Epithelial cell of esophagus (primary cell): Measurements from ENCODE around the gene CCDC159.
A peak's percentile ranks its signal among the peaks of the same experiment; 100 is the strongest.
"Not testable (repeated sequence)": the region's sequence is repeated elsewhere in the genome, so short reads cannot be mapped to it uniquely, and the experiment has no call there.

Experiments used
- DNase-seq: peaks from one replicate; pipeline ENCODE4 v3.0.0; 2010; ENCODE audit warnings: low read depth
- H3K4me3 ChIP-seq: 2 replicates; pipeline ENCODE4 v1.5.1; 2011; ENCODE audit warnings: mild to moderate bottlenecking, low read length, control low read depth
- TF ChIP-seq, protein P1 (sequence below): IDR thresholded peaks from 2 replicates; pipeline ENCODE4 v1.5.1; 2011; ENCODE audit warnings: low read depth, mild to moderate bottlenecking, low read length, control low read depth, inconsistent platforms; ENCODE audit not compliant: insufficient read depth; ENCODE audit errors: missing control alignments

Gene CCDC159

GRCh38 chr19:11377756-11378155, 31.4 kb downstream of the CCDC159 start:
- TF ChIP-seq, protein P1, sequence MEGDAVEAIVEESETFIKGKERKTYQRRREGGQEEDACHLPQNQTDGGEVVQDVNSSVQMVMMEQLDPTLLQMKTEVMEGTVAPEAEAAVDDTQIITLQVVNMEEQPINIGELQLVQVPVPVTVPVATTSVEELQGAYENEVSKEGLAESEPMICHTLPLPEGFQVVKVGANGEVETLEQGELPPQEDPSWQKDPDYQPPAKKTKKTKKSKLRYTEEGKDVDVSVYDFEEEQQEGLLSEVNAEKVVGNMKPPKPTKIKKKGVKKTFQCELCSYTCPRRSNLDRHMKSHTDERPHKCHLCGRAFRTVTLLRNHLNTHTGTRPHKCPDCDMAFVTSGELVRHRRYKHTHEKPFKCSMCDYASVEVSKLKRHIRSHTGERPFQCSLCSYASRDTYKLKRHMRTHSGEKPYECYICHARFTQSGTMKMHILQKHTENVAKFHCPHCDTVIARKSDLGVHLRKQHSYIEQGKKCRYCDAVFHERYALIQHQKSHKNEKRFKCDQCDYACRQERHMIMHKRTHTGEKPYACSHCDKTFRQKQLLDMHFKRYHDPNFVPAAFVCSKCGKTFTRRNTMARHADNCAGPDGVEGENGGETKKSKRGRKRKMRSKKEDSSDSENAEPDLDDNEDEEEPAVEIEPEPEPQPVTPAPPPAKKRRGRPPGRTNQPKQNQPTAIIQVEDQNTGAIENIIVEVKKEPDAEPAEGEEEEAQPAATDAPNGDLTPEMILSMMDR = no peak
- no peak overlapping the region for H3K4me3 ChIP-seq

DNA sequence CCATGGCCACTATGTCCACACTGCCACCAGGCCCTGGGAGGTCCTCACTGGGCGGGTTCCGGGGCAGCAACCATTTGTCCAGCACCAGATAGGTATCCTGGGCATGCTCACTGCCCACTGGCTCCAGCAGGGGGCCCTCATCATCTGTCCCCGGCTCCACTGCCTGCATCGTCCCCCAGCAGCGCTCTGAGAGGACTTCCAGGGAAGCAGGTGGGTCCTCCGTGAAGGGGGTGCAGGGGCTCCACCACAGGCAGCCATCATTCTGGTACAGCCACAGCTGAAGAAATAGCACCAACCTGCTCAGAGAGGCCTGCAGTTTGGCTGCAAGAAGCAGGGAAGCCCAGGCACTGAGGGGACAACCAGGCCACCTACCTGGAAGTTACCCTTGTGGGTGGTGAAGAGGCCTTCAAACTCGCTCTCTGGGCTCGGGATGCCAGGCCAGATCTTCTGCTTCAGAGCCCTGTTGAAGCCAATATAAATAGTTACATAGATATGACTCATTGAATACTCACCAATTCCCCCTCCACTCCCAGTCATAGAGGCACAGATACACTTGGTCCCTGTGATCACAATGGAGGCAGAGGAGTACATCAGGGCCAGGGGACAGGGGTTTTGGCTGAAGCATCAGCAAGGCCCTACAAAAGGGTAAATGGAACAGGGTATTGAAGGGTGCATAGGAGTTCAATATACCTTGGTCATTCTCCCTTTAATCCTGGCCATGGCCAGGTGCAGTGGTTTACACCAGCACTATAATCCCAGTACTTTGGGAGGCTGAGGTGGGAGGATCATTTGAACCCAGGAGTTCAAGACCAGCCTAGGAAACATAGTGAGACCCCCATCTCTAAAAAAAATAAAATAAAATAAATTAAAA, 32.2 kb downstream of the CCDC159 start:
- no peak overlapping the region for H3K4me3 ChIP-seq
- DNase-seq = peak; percentile 87
- TF ChIP-seq, protein P1 = peak; percentile 29

More at GRCh38 chr19:11377756-11378155, 31.4 kb downstream of the CCDC159 start:
- DNase-seq = peak; percentile 36

GRCh38 chr19:11379269-11379845, 33.0 kb downstream of the CCDC159 start:
- not testable (repeated sequence) for H3K4me3 ChIP-seq

GRCh38 chr19:11379857-11380350, 33.6 kb downstream of the CCDC159 start:
- no peak overlapping the region for H3K4me3 ChIP-seq
- DNase-seq = no peak

More at GRCh38 chr19:11379269-11379845, 33.0 kb downstream of the CCDC159 start:
- not testable (repeated sequence) for DNase-seq

DNA sequence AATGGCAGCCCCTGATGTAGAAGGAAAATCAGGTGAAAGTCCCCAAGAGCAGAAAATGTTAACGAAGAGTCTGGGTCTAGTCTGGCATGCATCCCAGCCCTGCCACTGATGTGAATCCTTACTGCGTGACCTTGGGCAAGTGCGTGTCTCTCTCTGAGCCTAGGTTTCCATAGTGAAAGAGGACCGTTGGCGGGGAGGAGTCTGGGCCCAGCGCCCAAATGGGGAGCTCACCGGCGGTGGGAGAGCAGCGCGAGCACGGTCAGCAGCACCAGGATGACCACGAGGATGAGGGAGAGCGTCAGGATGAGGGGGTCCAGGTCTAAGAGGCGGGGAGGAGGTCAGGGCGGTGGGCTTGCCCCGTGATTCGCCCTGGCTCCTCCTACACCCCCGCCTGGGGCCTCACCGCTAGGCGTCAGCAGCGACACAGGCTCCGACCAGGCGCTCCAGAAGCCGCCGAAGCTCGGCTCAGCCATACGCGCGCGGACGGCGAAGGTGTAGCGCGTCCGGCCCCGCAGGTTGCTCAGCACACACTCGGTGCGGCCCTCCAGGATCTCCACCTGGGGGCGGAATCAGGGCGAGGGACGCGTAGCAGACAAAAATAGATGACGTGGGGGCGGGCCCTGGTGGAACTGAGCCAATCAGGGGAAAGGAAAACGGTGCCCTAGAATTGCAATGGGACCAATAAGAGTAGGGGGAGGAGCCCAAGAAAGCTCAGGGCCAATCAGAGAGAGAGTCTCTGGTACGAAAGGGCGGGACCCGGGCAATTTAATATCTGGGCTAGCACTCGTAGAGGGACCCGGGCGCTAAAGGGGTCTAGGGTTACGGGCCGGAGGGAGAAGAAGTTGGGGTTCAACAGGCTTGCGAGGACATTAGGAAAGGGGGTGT, 34.6 kb downstream of the CCDC159 start:
- TF ChIP-seq, protein P1 = peak; percentile 62
- H3K4me3 ChIP-seq = peak overlapping the region; percentile 53
- DNase-seq = peak; percentile 98

More at GRCh38 chr19:11379857-11380350, 33.6 kb downstream of the CCDC159 start:
- TF ChIP-seq, protein P1 = no peak

DNA sequence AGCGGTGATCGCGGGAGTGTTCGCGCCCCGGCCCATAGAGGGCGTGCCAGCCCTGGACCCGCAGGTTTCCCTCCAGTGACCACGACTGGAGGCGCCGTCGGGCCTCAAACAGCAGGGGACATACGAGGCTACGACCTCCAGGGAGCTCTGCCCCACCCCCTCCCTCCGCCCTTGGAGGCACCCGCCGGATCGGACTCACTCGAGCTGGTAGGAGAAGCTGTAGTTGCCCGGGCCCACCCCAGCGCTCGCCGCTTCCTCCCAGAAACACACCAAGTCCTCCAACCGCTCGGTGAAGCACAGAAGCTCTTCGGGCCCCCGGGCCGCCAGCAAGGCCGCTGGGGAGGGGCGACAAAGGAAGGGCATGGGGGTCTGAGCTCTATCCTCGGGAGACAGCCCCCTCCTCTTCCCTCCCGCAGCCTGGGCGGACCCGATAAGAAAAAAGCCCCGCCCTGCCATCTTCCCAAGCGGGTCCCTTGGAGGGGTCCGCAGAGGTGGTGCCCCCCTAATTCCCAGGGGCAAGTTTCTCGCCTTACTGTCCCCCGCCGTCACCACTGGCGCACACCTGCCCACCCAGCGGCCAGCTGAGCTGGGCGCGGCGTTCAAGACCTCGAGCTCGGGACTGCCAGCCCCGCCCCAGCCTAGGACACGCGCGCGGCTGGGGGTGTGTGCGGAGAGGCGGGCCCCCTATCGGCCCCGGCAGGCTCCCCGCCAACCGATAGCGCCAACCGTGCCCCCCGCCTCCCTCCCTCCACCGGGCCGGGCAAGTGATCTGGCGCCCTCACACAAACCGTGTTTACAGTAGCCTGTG, 36.8 kb downstream of the CCDC159 start:
- peak; percentile 30 for DNase-seq
- peak overlapping the region; percentile 11 for H3K4me3 ChIP-seq
- TF ChIP-seq, protein P1 = peak; percentile 67
